Transverse colon (tissue), 4 donors: ENCODE results near the gene BTG4. TPM values are rescaled to one million over a fixed set of nuclear protein-coding genes. Genes with fewer than 3 reads are reported as not detected.

Experiments used
- DNase-seq: peaks from one replicate; pipeline ENCODE4 v3.0.0-alpha.2; 2019
- H3K27ac ChIP-seq, 4 donors: fragments of 200-600 bp; sonication (generic); 2 replicates each; pipeline ENCODE4 v1.5.1; 2016 to 2018; ENCODE audit warnings: inconsistent platforms in 4 of 4
- H3K27me3 ChIP-seq: fragments of 200-600 bp; sonication (generic); 2 replicates; pipeline ENCODE4 v1.5.1; 2017; ENCODE audit warnings: inconsistent platforms
- H3K36me3 ChIP-seq, 4 donors: fragments of 200-600 bp; sonication (generic); 2 replicates each; pipeline ENCODE4 v1.5.1; 2017 to 2019; ENCODE audit warnings: inconsistent platforms in 4 of 4
- H3K4me1 ChIP-seq, 4 donors: fragments of 200-600 bp; sonication (generic); 2 replicates each; pipeline ENCODE4 v1.5.1; 2017 to 2020; ENCODE audit warnings: inconsistent platforms in 4 of 4
- H3K4me3 ChIP-seq, 4 donors: fragments of 200-600 bp; sonication (generic); 1 replicate in 1 of 4; 2 replicates in 3 of 4; pipeline versions ENCODE4 v1.5.1 to v1.6.1; 2017 to 2019; ENCODE audit warnings: inconsistent platforms in 4 of 4
- H3K9me3 ChIP-seq, 2 donors: fragments of 200-600 bp; sonication (generic); 2 replicates each; pipeline ENCODE4 v1.5.1; 2017 to 2019; ENCODE audit warnings: inconsistent platforms in 2 of 2
- EP300 ChIP-seq: sonication (generic); formaldehyde crosslinking; IDR thresholded peaks from one replicate; pipeline ENCODE4 v1.6.1; 2017; ENCODE audit warnings: antibody characterized with exemption, low read depth
- POLR2A ChIP-seq: fragments of 450-650 bp; IDR thresholded peaks from one replicate; pipeline ENCODE4 v1.6.1; 2016; ENCODE audit warnings: antibody characterized with exemption, mild to moderate bottlenecking, moderate library complexity
- POLR2AphosphoS5 ChIP-seq, 3 donors: sonication (generic); formaldehyde crosslinking; IDR thresholded peaks; one replicate each; pipeline ENCODE4 v1.6.1; 2016; ENCODE audit warnings: antibody characterized with exemption in 3 of 3
- WGBS, 2 donors: methylation state at CpG; one replicate each; pipeline ENCODE4 v1.1.5; 2018; ENCODE audit warnings: low coverage in 1 of 2; 5-methylcytosine and 5-hydroxymethylcytosine counted together
- in situ Hi-C, 4 donors: fragments of 200-750 bp; cut with MboI; loops; one replicate each; pipeline versions ENCODE4 v1.15.0 to v1.15.1; 2017; ENCODE audit warnings: low sequenced_read_pairs in 3 of 4, low pct_ligation_motif_present in 1 of 4, low pct_unique_long_range_greater_than_20kb in 1 of 4
- intact Hi-C: fragments of 100-400 bp; cut with DNase I; formaldehyde crosslinking; loops from one replicate; pipeline ENCODE4 v1.15.1; 2023; ENCODE audit warnings: low total_unique reads
- total RNA-seq, 4 donors: library from RNA; depleted of rRNA; stranded (reverse); fragments of >200 nt; gene quantifications; one replicate each; pipeline ENCODE4 v1.1.0, GENCODE V29; 2016
- TF ChIP-seq, protein P1 (sequence below), 5 experiments: fragments of 200-600 bp in 3 of 5; fragments of 450-650 bp in 2 of 5; sonication (generic) in 3 of 5; IDR thresholded peaks; 1 replicate in 2 of 5; 2 replicates in 3 of 5; pipeline ENCODE4 v1.5.1; 2016 to 2017; ENCODE audit warnings: antibody characterized with exemption in 5 of 5, inconsistent platforms in 3 of 5, mild to moderate bottlenecking in 2 of 5, moderate library complexity in 1 of 5

BTG4 gene
- total RNA-seq, 4 donors from 2014 or later = not detected

DNA sequence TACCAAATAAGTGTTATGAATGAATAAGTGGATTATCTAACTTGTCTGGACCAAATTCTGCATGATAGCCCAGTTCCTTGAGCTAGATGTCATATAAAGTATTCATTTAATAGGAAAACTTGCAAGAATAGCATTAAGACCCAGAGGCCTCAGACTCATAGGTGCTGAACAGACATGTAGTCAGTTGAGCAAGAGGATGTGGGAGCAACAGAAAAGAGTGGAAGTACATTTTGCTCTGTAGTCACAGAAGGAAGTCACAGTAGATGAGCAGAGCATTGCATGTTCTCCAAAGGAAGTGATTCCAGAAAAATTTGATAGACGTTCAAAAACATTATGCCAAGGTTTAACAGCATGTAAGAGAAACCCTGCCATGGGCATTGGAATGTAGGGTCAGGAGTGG, 11.9 kb upstream of the BTG4 start:
- no peaks in the 10 kb centered on the region for H3K9me3 ChIP-seq
- H3K27me3 ChIP-seq = no peaks in the 10 kb centered on the region
- DNase-seq = no peak
- H3K27ac ChIP-seq = no peak overlapping the region
- WGBS, 2 donors = 67 to 88% methylated on average over 1 of the region's 1 CpG
- no peaks in the 10 kb centered on the region for H3K4me1 ChIP-seq
- TF ChIP-seq POLR2A (no peak), EP300 (no peak), POLR2AphosphoS5 (IDR thresholded peaks at IDR 0.05) (no peak)
- TF ChIP-seq, protein P1, sequence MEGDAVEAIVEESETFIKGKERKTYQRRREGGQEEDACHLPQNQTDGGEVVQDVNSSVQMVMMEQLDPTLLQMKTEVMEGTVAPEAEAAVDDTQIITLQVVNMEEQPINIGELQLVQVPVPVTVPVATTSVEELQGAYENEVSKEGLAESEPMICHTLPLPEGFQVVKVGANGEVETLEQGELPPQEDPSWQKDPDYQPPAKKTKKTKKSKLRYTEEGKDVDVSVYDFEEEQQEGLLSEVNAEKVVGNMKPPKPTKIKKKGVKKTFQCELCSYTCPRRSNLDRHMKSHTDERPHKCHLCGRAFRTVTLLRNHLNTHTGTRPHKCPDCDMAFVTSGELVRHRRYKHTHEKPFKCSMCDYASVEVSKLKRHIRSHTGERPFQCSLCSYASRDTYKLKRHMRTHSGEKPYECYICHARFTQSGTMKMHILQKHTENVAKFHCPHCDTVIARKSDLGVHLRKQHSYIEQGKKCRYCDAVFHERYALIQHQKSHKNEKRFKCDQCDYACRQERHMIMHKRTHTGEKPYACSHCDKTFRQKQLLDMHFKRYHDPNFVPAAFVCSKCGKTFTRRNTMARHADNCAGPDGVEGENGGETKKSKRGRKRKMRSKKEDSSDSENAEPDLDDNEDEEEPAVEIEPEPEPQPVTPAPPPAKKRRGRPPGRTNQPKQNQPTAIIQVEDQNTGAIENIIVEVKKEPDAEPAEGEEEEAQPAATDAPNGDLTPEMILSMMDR (IDR thresholded peaks at IDR 0.05) = no peak
- H3K36me3 ChIP-seq = no peaks in the 10 kb centered on the region
- in situ Hi-C loops = no loop called here
- no peak overlapping the region for H3K4me3 ChIP-seq
- intact Hi-C loops = no loop called here

DNA sequence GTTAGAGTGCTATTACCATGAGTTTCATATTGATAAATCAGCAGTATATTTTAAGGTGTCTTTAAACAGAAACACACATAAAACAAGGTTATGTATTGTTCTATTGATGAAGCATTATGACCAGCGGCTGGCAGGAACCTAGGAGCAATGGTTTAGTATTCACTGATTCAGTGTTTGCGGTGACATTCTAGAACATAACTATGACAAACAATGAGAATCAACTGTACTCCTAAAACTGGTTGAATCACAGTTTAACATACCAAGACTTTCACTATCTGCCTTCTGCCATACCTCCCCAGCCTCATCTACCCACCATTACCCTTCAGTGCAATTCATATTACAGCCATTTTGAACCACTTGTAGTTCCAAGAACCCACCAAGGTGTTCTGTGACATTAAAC, 11.2 kb upstream of the BTG4 start:
- DNase-seq = no peak
- in situ Hi-C loops = no loop called here
- Histone ChIP-seq H3K36me3 (no peaks in the 10 kb centered on the region), H3K4me3 (no peak overlapping the region), H3K9me3 (no peaks in the 10 kb centered on the region), H3K27me3 (no peaks in the 10 kb centered on the region), H3K27ac (no peak overlapping the region), H3K4me1 (no peaks in the 10 kb centered on the region)
- 85 to 100% methylated on average over 2 of the region's 2 CpGs for WGBS, 2 donors
- TF ChIP-seq, protein P1 (IDR thresholded peaks at IDR 0.05) = no peak
- TF ChIP-seq POLR2A = no peak
- no peak for TF ChIP-seq EP300
- no peak for TF ChIP-seq POLR2AphosphoS5 (IDR thresholded peaks at IDR 0.05)
- intact Hi-C loops = no loop called here

DNA sequence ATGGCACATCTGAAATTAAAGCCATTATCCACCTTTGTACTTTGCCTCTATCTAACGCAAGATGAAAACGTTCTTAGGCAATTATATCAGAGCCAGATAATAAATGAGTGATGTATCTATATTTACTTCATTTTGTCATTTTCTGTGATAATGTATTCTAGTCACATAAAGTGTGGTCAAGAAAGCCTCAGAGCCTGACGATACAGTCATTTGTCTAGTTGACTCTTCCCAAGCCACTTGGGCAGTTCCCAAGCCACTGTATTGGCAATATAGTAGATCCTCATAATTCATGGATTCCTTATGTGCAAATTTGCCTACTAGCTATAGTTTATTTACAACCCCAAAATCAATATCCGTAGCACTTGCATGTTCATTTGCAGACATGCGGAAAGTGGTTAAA, 10.2 kb upstream of the BTG4 start:
- TF ChIP-seq, protein P1 (IDR thresholded peaks at IDR 0.05) = no peak
- no peak for TF ChIP-seq EP300
- TF ChIP-seq POLR2A = no peak
- no peak for TF ChIP-seq POLR2AphosphoS5 (IDR thresholded peaks at IDR 0.05)
- no peak overlapping the region for H3K27ac ChIP-seq
- no peak overlapping the region for H3K4me3 ChIP-seq
- no peaks in the 10 kb centered on the region for H3K27me3 ChIP-seq
- no peaks in the 10 kb centered on the region for H3K36me3 ChIP-seq
- H3K4me1 ChIP-seq = no peaks in the 10 kb centered on the region
- in situ Hi-C loops = no loop called here
- no peak for DNase-seq
- intact Hi-C loops = no loop called here
- 81 to 87% methylated on average over 5 of the region's 5 CpGs for WGBS, 2 donors
- H3K9me3 ChIP-seq = no peaks in the 10 kb centered on the region

DNA sequence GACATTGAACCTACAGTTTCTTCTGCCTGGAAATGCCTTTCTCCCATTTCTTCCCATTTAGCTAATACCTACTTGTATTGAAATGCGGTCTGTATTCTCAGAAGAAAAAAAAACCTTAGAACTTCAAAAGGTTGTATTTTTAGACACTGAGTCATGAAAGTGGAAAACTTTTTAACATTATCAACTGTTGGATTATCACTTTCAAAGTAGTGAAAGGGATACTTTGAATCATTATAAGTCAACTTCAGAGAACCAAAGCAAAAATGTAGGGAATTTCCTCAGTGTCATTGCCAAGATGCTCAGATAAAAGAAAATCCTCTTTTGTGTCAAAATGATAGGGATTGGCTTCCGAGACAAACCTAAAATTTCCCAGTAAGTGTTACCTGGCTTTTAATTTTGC, 8.9 kb upstream of the BTG4 start:
- no peaks in the 10 kb centered on the region for H3K27me3 ChIP-seq
- H3K4me3 ChIP-seq = no peak overlapping the region
- WGBS, 2 donors = 65 to 78% methylated on average over 2 of the region's 2 CpGs
- H3K27ac ChIP-seq = no peak overlapping the region
- DNase-seq = no peak
- intact Hi-C loops = no loop called here
- H3K36me3 ChIP-seq = no peaks in the 10 kb centered on the region
- TF ChIP-seq EP300 = no peak
- TF ChIP-seq, protein P1 (IDR thresholded peaks at IDR 0.05) = no peak
- TF ChIP-seq POLR2AphosphoS5 (IDR thresholded peaks at IDR 0.05) = no peak
- TF ChIP-seq POLR2A = no peak
- H3K9me3 ChIP-seq = no peaks in the 10 kb centered on the region
- in situ Hi-C loops = no loop called here
- H3K4me1 ChIP-seq = no peaks in the 10 kb centered on the region
